Suprapubic skin (tissue), 4 donors: ENCODE measurements around the gene CRHR2. TPM values are rescaled to one million over a fixed set of nuclear protein-coding genes. Genes with fewer than 3 reads are reported as not detected.

ENCODE experiments used
- DNase-seq, 2 donors: peaks; one replicate each; pipeline ENCODE4 v3.0.0-alpha.2; 2019; ENCODE audit warnings: low spot score in 2 of 2
- H3K27ac ChIP-seq: fragments of 200-600 bp; sonication (generic); one replicate; pipeline ENCODE4 v1.5.1; 2019
- H3K27me3 ChIP-seq: fragments of 200-600 bp; sonication (generic); one replicate; pipeline ENCODE4 v1.5.1; 2019
- H3K36me3 ChIP-seq: fragments of 200-600 bp; sonication (generic); one replicate; pipeline ENCODE4 v1.5.1; 2019
- H3K4me1 ChIP-seq: fragments of 200-600 bp; sonication (generic); one replicate; pipeline ENCODE4 v1.5.1; 2019
- H3K4me3 ChIP-seq: fragments of 200-600 bp; sonication (generic); one replicate; pipeline ENCODE4 v1.5.1; 2019; ENCODE audit warnings: mild to moderate bottlenecking
- H3K9me3 ChIP-seq: fragments of 200-600 bp; sonication (generic); one replicate; pipeline ENCODE4 v1.5.1; 2019
- EP300 ChIP-seq: sonication (generic); formaldehyde crosslinking; IDR thresholded peaks from one replicate; pipeline ENCODE4 v1.6.1; 2017; ENCODE audit warnings: antibody characterized with exemption
- POLR2A ChIP-seq, 2 donors: fragments of 450-650 bp; IDR thresholded peaks; one replicate each; pipeline ENCODE4 v1.6.1; 2017; ENCODE audit warnings: antibody characterized with exemption in 2 of 2, mild to moderate bottlenecking in 2 of 2, moderate library complexity in 2 of 2
- POLR2AphosphoS5 ChIP-seq, 3 donors: sonication (generic); formaldehyde crosslinking; IDR thresholded peaks; one replicate each; pipeline ENCODE4 v1.6.1; 2017; ENCODE audit warnings: antibody characterized with exemption in 3 of 3
- WGBS: methylation state at CpG from one replicate; pipeline ENCODE4 v1.1.5; 2018; 5-methylcytosine and 5-hydroxymethylcytosine counted together
- total RNA-seq, 4 donors: library from RNA; depleted of rRNA; stranded (reverse); fragments of >200 nt; gene quantifications; one replicate each; pipeline ENCODE4 v1.1.0, GENCODE V29; 2016
- TF ChIP-seq, protein P1 (sequence below), 2 donors: fragments of 200-600 bp in 1 of 2; fragments of 450-650 bp in 1 of 2; sonication (generic) in 1 of 2; IDR thresholded peaks; one replicate each; pipeline ENCODE4 v1.5.1; 2016 to 2019; ENCODE audit warnings: antibody characterized with exemption in 2 of 2, mild to moderate bottlenecking in 1 of 2, moderate library complexity in 1 of 2

Gene CRHR2
- total RNA-seq, 4 donors from 2014 or later: 0.55 TPM; not detected in 3

DNA sequence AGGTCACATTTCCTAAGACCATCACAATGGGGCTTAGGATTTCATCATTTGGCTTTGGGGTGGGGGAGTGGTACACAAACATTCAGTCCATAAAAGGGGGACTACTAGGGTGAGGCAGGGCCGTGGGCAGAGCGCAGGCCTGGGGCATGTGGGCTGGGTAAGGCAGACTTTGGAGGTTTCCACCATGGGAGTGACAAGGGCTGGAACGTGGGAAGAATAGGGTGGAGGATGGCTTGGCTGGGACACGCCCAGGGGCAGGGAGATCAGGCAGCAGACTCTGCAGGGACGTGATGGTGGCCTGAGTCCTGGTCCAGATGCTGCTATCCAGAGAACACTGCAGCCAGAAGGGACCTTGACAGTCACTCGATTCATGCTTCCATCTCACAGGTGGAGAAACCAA, 24.7 kb upstream of the CRHR2 start:
- no peak for DNase-seq
- H3K4me3 ChIP-seq: no peak overlapping the region
- H3K4me1 ChIP-seq: peaks cover 12% of the 10 kb centered on the region
- 71% methylated on average over 6 of the region's 6 CpGs for WGBS
- no peaks in the 10 kb centered on the region for H3K27me3 ChIP-seq
- TF ChIP-seq POLR2A (IDR thresholded peaks at IDR 0.05) (no peak), EP300 (no peak), POLR2AphosphoS5 (IDR thresholded peaks at IDR 0.05) (no peak)
- TF ChIP-seq, protein P1, sequence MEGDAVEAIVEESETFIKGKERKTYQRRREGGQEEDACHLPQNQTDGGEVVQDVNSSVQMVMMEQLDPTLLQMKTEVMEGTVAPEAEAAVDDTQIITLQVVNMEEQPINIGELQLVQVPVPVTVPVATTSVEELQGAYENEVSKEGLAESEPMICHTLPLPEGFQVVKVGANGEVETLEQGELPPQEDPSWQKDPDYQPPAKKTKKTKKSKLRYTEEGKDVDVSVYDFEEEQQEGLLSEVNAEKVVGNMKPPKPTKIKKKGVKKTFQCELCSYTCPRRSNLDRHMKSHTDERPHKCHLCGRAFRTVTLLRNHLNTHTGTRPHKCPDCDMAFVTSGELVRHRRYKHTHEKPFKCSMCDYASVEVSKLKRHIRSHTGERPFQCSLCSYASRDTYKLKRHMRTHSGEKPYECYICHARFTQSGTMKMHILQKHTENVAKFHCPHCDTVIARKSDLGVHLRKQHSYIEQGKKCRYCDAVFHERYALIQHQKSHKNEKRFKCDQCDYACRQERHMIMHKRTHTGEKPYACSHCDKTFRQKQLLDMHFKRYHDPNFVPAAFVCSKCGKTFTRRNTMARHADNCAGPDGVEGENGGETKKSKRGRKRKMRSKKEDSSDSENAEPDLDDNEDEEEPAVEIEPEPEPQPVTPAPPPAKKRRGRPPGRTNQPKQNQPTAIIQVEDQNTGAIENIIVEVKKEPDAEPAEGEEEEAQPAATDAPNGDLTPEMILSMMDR (IDR thresholded peaks at IDR 0.05): no peak
- H3K36me3 ChIP-seq: no peaks in the 10 kb centered on the region
- H3K27ac ChIP-seq: no peak overlapping the region
- no peaks in the 10 kb centered on the region for H3K9me3 ChIP-seq

DNA sequence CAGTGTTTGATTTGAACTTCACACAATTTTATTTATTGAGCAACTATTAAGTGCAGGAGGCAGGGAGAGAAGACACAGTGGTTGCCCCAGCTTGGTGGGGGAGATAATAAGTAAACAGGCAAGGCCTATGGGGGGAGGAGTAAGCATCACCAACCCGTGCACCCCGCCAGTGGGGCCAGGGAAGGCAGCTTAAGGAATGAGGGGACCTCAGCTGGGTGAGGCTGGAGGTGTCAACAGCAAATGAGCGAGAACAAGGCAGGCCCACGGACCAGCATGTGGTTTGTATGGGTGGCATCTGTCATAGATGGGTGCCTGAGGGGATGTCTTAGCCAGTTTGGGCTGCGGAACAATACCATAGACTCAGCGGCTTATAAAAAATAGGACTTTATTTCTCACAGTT, 24.1 kb upstream of the CRHR2 start:
- H3K27ac ChIP-seq: no peak overlapping the region
- H3K4me1 ChIP-seq: peaks cover 12% of the 10 kb centered on the region
- no peak for TF ChIP-seq POLR2A (IDR thresholded peaks at IDR 0.05)
- no peak for DNase-seq
- no peak overlapping the region for H3K4me3 ChIP-seq
- H3K27me3 ChIP-seq: no peaks in the 10 kb centered on the region
- H3K36me3 ChIP-seq: no peaks in the 10 kb centered on the region
- WGBS: 89% methylated on average over 6 of the region's 6 CpGs
- no peaks in the 10 kb centered on the region for H3K9me3 ChIP-seq

DNA sequence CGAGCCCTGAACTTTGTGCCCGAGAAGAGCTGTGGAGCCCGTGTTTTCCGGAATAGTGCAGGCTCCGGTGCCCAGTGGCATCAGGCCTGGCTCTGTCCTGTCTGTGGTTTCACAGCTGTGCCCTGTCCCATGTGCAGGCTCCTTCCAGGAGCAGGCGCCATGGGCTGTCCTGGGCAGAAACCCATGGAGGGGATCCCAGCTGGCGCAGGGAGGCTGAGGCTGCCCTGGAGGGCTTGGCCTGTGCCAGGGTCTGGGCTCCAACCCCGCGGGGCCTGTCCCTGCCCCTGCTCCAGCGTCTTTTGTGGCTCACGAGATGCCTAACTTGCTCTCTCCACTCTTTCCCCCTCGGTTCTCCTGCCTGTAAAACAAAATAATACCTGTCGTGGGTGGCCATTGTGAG, 23.3 kb upstream of the CRHR2 start:
- Histone ChIP-seq H3K4me3 (no peak overlapping the region), H3K27me3 (no peaks in the 10 kb centered on the region), H3K4me1 (peaks cover 12% of the 10 kb centered on the region), H3K27ac (no peak overlapping the region), H3K9me3 (no peaks in the 10 kb centered on the region), H3K36me3 (no peaks in the 10 kb centered on the region)
- 72% methylated on average over 11 of the region's 13 CpGs for WGBS
- TF ChIP-seq EP300 (no peak), POLR2A (IDR thresholded peaks at IDR 0.05) (no peak), POLR2AphosphoS5 (IDR thresholded peaks at IDR 0.05) (no peak)
- TF ChIP-seq, protein P1 (IDR thresholded peaks at IDR 0.05): no peak
- no peak for DNase-seq

DNA sequence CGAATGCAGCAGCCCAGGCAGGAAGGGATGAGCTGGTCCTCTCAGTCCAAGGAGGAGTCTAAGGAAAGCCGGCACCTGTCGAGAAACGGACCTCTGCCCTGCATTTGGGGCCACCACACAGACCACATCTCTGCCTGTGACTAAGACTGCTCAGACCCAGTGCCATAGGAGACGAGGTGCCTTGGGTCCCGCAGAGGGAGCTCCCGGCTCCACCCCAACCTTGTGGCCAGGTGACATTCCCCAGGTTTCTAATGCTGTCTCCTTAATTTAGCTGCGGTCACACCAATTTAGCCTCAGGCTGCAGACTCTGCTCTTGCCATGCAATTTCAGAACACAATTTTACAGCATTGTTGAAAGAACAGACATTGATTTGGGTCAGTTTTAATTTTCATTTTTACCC, 22.8 kb upstream of the CRHR2 start:
- 72% methylated on average over 7 of the region's 8 CpGs for WGBS
- DNase-seq: no peak
- Histone ChIP-seq H3K4me1 (peaks cover 12% of the 10 kb centered on the region), H3K27me3 (no peaks in the 10 kb centered on the region), H3K36me3 (no peaks in the 10 kb centered on the region), H3K27ac (no peak overlapping the region), H3K9me3 (no peaks in the 10 kb centered on the region), H3K4me3 (no peak overlapping the region)
- TF ChIP-seq, protein P1 (IDR thresholded peaks at IDR 0.05): no peak
- TF ChIP-seq POLR2A (IDR thresholded peaks at IDR 0.05) (no peak), EP300 (no peak), POLR2AphosphoS5 (IDR thresholded peaks at IDR 0.05) (no peak)

DNA sequence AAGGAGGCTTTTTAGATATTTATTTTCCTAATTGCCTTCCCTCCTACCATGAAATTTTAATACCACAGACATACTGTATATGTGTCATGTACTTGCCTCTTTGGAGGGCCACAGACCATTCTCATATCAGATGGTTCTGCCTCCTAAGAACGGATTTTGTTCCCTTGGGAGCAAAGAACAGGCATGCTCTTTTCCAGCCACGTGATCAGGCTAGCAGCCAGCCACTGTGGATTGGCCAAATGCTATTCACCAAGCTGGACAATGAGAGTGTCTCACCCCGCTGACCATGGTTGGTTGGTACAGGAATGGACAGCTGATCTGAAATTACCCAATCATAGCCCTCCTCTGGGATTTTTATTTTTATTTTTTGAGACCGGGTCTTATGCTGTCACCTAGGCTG, 21.5 kb upstream of the CRHR2 start:
- Histone ChIP-seq H3K36me3 (no peaks in the 10 kb centered on the region), H3K27ac (no peak overlapping the region), H3K27me3 (peaks cover 4% of the 10 kb centered on the region), H3K4me3 (no peak overlapping the region), H3K9me3 (no peaks in the 10 kb centered on the region), H3K4me1 (peaks cover 5% of the 10 kb centered on the region)
- TF ChIP-seq, protein P1 (IDR thresholded peaks at IDR 0.05): no peak
- TF ChIP-seq POLR2AphosphoS5 (IDR thresholded peaks at IDR 0.05) (no peak), POLR2A (IDR thresholded peaks at IDR 0.05) (no peak), EP300 (no peak)
- WGBS: 83% methylated on average over 4 of the region's 4 CpGs
- no peak for DNase-seq

DNA sequence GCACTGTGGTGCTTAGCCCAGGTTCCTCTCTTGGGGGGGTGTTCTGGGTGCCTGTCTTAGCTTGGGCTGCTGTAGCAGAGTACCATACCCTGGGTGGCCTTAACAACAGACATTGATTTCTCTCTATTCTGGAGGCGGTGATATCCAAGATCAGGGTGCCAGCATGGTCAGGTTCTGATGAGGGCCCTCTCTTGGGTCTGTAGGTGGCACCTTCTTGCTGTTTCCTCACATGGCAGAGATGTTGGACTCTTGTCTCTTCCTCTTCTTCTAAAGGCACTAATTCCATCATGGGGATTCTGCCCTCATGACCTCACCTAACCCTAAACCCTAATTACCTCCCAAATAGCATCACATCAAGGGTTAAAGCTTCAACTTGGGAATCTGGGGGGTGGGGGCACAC, 19.9 kb upstream of the CRHR2 start:
- TF ChIP-seq POLR2AphosphoS5 (IDR thresholded peaks at IDR 0.05) (no peak), POLR2A (IDR thresholded peaks at IDR 0.05) (no peak), EP300 (no peak)
- TF ChIP-seq, protein P1 (IDR thresholded peaks at IDR 0.05): no peak
- no peak overlapping the region for H3K4me3 ChIP-seq

More for the DNA sequence above, 19.9 kb upstream of the CRHR2 start:
- no peak for DNase-seq
- Histone ChIP-seq H3K27me3 (peaks cover 4% of the 10 kb centered on the region), H3K36me3 (no peaks in the 10 kb centered on the region), H3K9me3 (no peaks in the 10 kb centered on the region), H3K4me1 (peaks cover 7% of the 10 kb centered on the region), H3K27ac (no peak overlapping the region)
- 86% methylated on average over 1 of the region's 1 CpG for WGBS
